NCI-H446 (cell line): Measurements from ENCODE around the gene PKN2.

Experiments
- DNase-seq, 2 experiments: peaks; one replicate each; lab custom pipeline; 2025; lab: John Stamatoyannopoulos, UW

PKN2 gene

GRCh38 chr1:88735382-88735781 lies 51.3 kb downstream of the PKN2 start:
- no peak for DNase-seq

- DNase-seq, result no peak
Measured at GRCh38 chr1:88735909-88736308, 51.8 kb downstream of the PKN2 start.

- peak; percentile 9 to 23 for DNase-seq
Measured at GRCh38 chr1:88736633-88737248, 52.7 kb downstream of the PKN2 start.

GRCh38 chr1:88737338-88737927 lies 53.4 kb downstream of the PKN2 start:
- DNase-seq, result no peak

GRCh38 chr1:88740784-88741183 lies 56.7 kb downstream of the PKN2 start:
- no peak for DNase-seq

- no peak for DNase-seq
Measured at GRCh38 chr1:88741413-88741812, 57.3 kb downstream of the PKN2 start.

- DNase-seq, result no peak
Measured at GRCh38 chr1:88742531-88742930, 58.5 kb downstream of the PKN2 start.

GRCh38 chr1:88744142-88744541 lies 60.1 kb downstream of the PKN2 start:
- DNase-seq, result no peak

GRCh38 chr1:88746916-88747315 lies 62.8 kb downstream of the PKN2 start:
- no peak for DNase-seq

GRCh38 chr1:88751714-88752113 lies 67.6 kb downstream of the PKN2 start:
- no peak for DNase-seq

- DNase-seq, result no peak
Measured at GRCh38 chr1:88753506-88753905, 69.4 kb downstream of the PKN2 start.

GRCh38 chr1:88763649-88764406 lies 79.8 kb downstream of the PKN2 start:
- no peak for DNase-seq

GRCh38 chr1:88768187-88768586 lies 84.1 kb downstream of the PKN2 start:
- no peak for DNase-seq

- DNase-seq, result no peak
Measured at GRCh38 chr1:88768816-88769215, 84.7 kb downstream of the PKN2 start.

- no peak for DNase-seq
Measured at GRCh38 chr1:88773540-88774150, 89.6 kb downstream of the PKN2 start.

GRCh38 chr1:88774151-88774556 lies 90.1 kb downstream of the PKN2 start:
- DNase-seq, result no peak

GRCh38 chr1:88777604-88778149 lies 93.6 kb downstream of the PKN2 start:
- DNase-seq, result no peak

- no peak for DNase-seq
Measured at GRCh38 chr1:88779880-88780279, 95.8 kb downstream of the PKN2 start.

GRCh38 chr1:88780485-88780884 lies 96.4 kb downstream of the PKN2 start:
- no peak for DNase-seq

- DNase-seq, result no peak
Measured at GRCh38 chr1:88783145-88783544, 99.1 kb downstream of the PKN2 start.

GRCh38 chr1:88784551-88784950 lies 100.5 kb downstream of the PKN2 start:
- no peak for DNase-seq

- no peak for DNase-seq
Measured at GRCh38 chr1:88787023-88787903, 103.2 kb downstream of the PKN2 start.
